22Rv1 (cell line): ENCODE data around the gene TSPAN2.

ENCODE experiments used
- CTCF ChIP-seq: fragments of 450-650 bp; IDR thresholded peaks from 2 replicates; pipeline ENCODE4 v1.5.1; 2017; ENCODE audit warnings: mild to moderate bottlenecking
- ZFX ChIP-seq: fragments of 450-650 bp; IDR thresholded peaks from 2 replicates; pipeline ENCODE4 v1.6.1; 2017; ENCODE audit warnings: antibody characterized with exemption, borderline replicate concordance

DNA sequence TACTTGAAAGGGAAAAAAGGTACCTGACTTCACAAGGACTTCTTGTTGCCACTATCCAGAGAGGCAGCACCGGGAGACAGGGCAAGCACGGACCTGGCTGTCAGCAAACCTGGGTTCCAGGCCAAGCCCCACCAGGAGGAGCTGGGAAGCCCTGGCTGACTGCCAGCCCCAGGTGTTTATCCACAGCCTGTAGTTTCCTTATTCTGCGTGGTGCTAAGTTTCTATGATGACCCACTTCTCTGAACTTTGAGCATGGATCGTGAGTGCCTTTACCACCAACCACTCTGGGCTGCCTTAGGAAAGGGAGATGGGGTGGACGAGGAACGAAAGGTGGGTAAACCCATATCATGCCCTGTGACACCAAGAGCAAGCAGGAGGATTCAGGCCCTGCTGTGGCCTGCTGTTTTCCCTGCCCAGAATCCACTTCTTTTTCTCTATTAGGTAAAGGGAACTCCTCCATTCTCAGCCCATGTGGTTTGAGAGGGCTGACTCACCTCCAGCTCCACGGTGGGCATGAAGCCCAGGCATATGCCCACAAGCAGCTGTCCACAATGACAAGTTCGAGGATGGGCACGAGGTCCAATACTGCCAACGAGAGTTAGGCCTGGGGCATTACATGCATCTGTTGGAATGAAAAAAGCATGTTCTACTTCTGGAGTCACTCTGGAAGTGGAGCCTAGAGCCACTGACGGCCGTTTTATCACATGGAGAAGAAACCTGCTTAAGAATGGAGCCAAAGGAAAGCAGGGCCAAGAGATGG lies 20.3 kb downstream of the TSPAN2 start:
- TF ChIP-seq CTCF = no peak
- no peak for TF ChIP-seq ZFX
